ENCODE measurements around the gene PFDN6.
"Not testable (repeated sequence)": the region's sequence is repeated elsewhere in the genome, so short reads cannot be mapped to it uniquely, and the experiment has no call there.

The PFDN6 gene

GRCh38 chr6:33273924-33274902, 15.2 kb upstream of the PFDN6 start:
- H3K4me3 ChIP-seq (ENCODE audit: low read depth, low read length), result peak overlapping the region; percentile 89
- no peak for TF ChIP-seq CTCF (IDR thresholded peaks at IDR 0.05; ENCODE audit: control insufficient read depth, extremely low read depth, insufficient read depth)
- DNase-seq (ENCODE audit: low read depth), result no peak

GRCh38 chr6:33275795-33276580, 13.4 kb upstream of the PFDN6 start:
- not testable (repeated sequence) for DNase-seq (ENCODE audit: low read depth)
- H3K4me3 ChIP-seq (ENCODE audit: low read depth, low read length), result peak overlapping the region; percentile 50

DNA sequence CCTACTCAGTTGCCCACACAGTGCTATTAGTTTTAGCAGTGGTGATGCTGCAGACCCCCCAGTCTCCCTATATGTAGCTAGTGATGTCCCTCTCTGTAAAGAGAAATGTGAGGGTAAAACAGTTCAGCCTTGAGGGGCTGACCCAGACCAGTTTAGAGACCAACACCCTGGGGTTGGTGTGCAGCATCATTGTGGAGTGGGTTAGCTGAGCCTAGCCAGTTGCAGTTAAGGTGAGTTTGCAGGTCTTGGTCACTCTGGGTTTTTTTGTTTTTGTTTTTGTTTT, 12.9 kb upstream of the PFDN6 start:
- peak overlapping the region; percentile 50 for H3K4me3 ChIP-seq (ENCODE audit: low read depth, low read length)
- TF ChIP-seq CTCF (IDR thresholded peaks at IDR 0.05; ENCODE audit: control insufficient read depth, extremely low read depth, insufficient read depth), result no peak
- no peak for DNase-seq (ENCODE audit: low read depth)

DNA sequence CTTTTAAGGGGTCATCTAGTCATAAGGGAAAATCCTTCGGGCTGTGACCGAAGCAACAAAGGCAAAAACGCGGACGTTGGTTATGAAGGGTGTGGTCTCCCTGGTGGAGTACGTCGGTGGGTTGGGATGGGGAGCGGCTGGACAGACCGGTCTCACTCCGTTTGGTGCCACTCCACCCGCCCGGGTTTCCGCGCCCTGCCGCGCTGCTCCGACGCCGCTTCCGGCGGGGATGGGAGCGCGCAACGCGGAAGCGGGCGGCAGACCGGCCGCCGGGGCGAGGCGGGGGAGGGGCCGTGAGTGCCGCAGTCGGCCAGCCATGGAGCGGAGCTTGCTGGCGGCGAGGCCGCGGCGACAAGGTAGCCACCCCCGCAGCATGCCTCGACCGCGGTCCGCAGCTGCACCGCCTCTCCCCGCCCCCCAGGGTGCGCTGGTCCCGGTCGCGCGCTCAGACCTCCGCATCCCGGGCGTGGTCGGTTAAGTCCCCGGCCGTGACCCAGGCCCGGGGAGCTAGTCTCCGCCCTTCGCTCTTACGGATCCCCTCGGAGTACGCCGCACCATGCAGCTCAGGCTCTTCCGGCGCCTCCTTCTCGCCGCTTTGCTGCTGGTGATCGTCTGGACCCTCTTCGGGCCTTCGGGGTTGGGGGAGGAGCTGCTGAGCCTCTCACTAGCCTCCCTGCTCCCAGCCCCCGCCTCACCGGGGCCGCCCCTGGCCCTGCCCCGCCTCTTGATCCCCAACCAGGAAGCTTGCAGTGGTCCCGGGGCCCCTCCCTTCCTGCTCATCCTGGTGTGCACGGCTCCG, 12.3 kb upstream of the PFDN6 start, which contains the start of gene B3GALT4:
Gene B3GALT4, plus strand, starts transcription at position 260 of the 799 bp plus-strand sequence. Its CDS starts 297 bp downstream, at position 557.
- TF ChIP-seq CTCF (IDR thresholded peaks at IDR 0.05; ENCODE audit: control insufficient read depth, extremely low read depth, insufficient read depth), result peak; percentile 24; the same call in 1 of the 2 replicates
- peak within 1 kb of the TSS; percentile 50 for H3K4me3 ChIP-seq (ENCODE audit: low read depth, low read length)
- no peak for DNase-seq (ENCODE audit: low read depth)

DNA sequence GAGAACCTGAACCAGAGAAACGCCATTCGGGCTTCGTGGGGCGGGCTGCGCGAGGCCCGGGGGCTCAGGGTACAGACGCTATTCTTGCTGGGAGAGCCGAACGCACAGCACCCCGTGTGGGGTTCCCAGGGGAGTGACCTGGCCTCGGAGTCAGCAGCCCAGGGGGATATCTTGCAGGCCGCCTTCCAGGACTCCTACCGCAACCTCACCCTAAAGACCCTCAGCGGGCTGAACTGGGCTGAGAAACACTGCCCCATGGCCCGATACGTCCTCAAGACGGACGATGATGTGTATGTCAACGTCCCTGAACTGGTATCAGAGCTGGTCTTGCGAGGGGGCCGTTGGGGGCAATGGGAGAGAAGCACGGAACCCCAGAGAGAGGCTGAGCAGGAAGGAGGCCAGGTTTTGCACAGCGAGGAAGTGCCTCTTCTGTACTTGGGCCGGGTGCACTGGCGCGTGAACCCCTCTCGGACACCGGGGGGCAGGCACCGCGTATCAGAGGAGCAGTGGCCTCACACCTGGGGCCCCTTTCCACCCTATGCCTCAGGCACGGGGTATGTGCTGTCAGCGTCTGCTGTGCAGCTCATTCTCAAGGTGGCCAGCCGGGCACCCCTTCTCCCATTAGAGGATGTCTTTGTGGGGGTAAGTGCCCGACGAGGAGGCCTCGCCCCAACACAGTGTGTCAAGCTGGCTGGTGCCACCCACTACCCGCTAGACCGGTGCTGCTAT, 11.6 kb upstream of the PFDN6 start:
- no peak for TF ChIP-seq CTCF (IDR thresholded peaks at IDR 0.05; ENCODE audit: control insufficient read depth, extremely low read depth, insufficient read depth)
- DNase-seq (ENCODE audit: low read depth), result no peak
- H3K4me3 ChIP-seq (ENCODE audit: low read depth, low read length), result peak overlapping the region; percentile 50

- DNase-seq (ENCODE audit: low read depth), result no peak
- TF ChIP-seq CTCF (IDR thresholded peaks at IDR 0.05; ENCODE audit: control insufficient read depth, extremely low read depth, insufficient read depth), result no peak
- H3K4me3 ChIP-seq (ENCODE audit: low read depth, low read length), result no peak overlapping the region
Observed at GRCh38 chr6:33278392-33278741, 11.0 kb upstream of the PFDN6 start.
